ENCODE measurements around the gene DEXI.

Gene DEXI

DNA sequence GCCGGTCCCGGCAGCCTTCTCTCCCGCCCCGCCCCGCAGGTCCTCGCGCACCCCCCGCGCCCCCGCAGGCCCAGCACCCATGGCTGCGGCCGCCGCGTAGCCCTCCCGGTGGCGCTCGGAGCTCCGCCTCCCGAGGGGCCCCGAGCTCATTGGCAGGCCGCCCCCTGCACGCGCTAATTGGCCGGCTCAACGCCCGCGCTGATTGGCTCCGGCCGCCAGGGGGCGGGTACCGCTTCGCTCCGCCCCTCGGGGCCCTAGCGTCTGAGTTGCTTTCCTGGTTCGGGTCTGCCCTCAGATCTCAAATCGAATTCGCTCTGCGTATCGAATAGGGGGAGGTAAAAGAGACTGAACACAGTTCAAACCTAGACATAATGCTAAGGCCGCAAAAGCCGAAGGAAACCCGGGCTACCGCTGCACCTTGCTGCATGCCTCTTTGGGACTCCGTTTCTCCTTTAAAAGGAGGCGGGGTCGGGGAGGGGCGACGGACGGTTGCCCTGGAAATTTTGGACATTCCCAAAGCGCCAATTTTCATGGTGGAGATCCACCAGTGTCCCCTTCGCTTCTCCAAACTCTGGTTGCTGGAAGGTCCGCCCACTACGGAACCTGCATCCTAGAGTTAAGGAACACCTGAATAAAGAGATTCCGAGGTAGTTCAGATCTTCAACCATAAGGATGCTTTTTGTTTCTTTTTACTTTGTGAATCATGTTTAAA is at the start of gene DEXI:
Gene DEXI (minus strand): TSS at position 117 of the 712 bp plus-strand sequence. CDS start 463 bp downstream, outside the sequence.
- peak; percentile 97 for DNase-seq

DNA sequence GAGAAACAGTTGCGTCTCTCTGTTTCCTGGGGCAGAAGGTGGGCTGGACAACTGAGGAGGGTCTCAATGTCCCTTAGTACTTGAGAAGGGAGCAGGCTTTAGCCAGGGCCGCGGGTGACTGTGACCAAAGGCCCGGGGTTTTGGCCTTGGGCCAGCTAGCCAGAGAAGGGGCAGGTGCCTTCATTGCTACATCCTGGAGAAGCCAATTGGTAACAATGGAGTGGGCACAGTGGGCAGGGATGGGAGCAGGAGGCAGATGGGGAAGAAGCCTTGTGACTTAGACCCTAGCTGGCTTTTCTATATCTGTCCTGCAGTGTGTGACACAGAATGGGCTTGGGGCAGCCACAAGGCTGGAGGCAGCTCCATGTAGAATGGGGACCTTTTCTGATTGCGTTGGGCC is 48.1 kb upstream of the DEXI start:
- peak; percentile 45 for DNase-seq

DNA sequence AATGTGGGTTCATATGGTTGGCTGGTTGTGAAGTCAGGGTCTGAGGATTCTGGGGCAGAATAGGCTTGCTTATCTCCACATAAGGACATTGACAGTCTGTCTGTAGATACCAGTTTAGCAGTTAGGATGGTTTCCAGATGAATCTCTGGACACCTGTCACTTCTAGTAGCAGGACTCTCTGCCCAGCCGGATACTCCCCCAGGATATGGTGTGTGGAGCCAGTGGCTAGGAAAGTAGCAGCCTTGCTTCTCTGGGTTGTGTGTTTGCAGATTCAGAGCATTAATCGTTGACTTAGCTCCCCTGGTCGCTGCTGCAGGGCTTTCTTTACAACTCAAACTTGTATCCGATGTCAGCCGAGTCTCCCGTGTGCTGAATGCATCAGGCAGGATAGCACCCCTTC is 47.3 kb upstream of the DEXI start:
- DNase-seq = no peak

DNA sequence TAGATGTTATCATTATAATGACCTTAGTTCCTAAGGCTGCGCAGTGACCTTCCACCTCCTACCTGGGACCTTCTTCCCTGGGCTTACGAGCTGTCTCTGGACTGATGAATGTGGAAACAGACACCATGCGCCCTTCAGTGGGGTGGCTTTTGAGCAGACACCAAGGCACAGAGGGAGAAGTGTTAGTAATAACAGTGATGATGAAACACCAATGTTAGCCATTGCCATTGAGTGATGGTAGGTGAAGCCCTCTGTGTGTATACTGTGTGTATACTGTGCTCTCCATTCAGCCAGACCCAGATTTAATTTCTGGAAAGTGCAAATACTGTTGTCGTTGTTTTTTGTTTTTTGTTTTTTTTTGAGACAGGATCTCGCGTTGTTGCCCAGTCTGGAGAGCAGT is 46.6 kb upstream of the DEXI start:
- no peak for DNase-seq

DNA sequence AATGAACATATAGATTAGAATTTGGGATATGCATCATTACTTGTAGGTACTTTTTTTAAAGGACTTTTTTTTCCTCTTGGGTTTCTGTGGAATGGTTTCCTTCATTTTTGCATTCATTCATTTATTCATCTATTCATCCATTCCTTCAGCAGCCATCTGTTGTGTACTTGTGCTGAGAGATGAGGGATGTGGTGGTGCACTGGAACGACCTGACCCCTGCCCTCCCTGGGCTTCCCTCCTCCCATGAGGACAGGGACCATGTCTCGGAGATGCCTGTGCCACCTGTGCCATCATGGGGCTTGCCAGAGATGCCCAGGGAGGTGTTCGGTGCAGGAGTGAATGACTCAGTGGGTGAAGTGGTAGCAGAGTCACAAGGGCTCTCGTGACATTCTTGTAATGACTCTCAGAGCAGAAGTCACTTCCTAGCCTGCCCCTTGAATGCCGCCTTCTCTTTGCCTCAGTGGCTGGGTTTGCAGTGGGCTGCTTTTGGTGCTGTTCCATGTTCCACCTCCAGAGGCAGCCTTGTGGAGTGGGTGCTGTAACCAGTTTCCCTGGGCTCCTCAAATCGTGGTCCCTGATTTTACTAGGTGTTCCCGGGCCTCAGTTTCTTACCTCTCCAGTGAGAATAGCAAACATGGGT is 46.0 kb upstream of the DEXI start:
- peak; percentile 28 for DNase-seq

GRCh38 chr16:10987361-10988163 is 45.3 kb upstream of the DEXI start:
- DNase-seq = no peak

GRCh38 chr16:10984509-10984908 is 42.2 kb upstream of the DEXI start:
- no peak for DNase-seq

DNA sequence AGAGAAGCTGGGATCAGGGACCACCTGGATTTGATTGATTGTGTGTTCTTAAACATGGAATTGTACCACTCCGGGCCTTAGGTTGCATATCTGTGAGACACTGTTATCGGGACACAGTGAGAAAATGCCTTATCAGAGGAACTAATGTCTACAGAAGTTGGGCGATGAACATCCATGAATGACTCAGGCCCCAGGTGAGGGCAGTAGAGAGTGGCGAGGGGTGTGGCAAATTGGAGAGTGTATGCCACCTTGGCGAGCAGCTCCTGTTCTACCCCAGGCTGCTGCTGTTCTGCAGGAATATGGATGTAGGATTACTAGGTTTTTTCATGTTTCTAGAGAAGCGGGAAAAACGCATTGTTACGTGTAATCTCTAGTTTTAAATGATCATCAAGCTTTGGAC is 40.9 kb upstream of the DEXI start:
- DNase-seq = peak; percentile 25

- DNase-seq = no peak
These were observed 40.3 kb upstream of the DEXI start for GRCh38 chr16:10982465-10983150.

GRCh38 chr16:10981697-10982216 is 39.5 kb upstream of the DEXI start:
- DNase-seq = peak; percentile 84

DNA sequence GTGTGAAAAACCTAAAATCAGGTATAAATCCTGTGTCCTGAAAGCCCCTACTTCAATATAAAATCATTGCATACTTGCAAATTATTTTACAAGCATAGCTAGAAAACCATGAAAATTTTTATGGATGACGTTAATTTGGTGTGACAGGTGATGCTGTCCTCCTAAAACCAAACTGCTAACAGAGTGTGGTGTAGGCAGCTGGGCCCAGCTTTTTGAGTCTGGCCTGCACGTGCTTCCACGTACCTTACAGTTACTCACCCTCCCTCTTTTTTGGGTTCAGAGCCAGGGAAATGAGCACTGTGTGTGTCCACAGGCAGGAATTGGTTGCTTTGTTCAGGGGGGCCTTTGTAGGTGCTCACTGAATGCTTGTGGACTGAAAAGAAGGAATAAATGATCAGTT is 38.5 kb upstream of the DEXI start:
- DNase-seq = no peak

- DNase-seq = no peak
These were observed 37.7 kb upstream of the DEXI start for GRCh38 chr16:10979717-10980601.

GRCh38 chr16:10978871-10979446 is 36.7 kb upstream of the DEXI start:
- no peak for DNase-seq

DNA sequence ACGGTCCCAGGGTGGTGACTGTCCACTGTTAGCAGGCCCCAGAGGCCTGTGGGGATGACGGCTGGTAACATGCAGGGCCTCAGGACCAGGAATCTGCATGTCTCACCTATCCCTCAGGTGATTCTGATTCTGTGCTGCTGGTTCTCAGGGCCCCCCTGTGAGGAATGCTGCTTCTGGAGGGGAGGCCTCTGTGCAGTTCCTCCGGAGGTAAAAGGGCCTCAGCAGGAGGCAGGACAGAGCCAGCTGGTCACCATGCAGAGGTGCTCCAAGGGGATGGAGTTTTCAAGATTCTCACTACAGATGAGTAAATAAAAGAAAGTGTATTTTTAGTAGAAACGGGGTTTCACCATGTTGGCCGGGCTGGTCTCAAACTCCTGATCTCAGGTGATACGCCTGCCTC is 35.9 kb upstream of the DEXI start:
- DNase-seq = no peak

DNA sequence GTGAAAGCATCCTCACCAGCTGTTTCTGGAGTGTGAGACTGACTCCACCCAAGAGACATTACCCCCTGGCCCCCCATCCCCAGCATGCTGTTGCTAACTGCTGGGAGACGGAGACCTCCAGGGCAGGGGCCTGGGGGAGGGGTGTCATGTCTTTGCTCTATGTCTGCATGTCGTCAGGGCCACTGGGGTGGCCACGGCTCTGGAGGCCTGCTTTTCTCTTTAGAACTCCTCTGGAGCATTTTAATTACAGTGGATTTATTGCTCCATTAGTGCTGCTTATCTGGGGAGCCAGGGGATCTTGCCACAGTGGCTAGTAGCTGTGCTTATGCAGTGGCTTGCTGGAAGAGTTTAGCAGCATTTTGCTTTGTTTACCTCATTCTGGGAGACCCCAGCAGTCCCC is 34.4 kb upstream of the DEXI start:
- DNase-seq = peak; percentile 53

- no peak for DNase-seq
These were observed 30.7 kb upstream of the DEXI start for GRCh38 chr16:10972819-10973464.

GRCh38 chr16:10972108-10972818 is 30.0 kb upstream of the DEXI start:
- DNase-seq = no peak

GRCh38 chr16:10971560-10971961 is 29.3 kb upstream of the DEXI start:
- DNase-seq = peak; percentile 85

DNA sequence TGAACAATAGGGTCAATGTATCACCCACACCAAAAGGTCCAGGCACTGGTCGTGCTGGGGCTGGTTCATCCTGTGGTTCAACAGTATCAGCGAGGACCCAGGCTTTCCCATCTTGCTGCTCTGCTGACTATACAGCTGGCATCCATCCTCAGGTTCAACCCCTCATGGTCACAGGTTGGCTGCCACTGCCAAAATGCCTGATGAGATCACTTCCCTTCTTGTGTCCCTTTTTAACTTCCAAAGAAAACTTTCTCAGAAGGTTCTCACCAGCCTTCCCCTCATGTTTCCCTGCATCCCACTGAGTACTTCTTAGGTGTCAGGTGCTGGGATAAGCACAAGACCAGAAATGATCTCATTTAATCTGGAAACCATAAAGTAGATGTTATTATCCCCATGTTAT is 27.8 kb upstream of the DEXI start:
- no peak for DNase-seq

GRCh38 chr16:10969615-10970014 is 27.3 kb upstream of the DEXI start:
- DNase-seq = no peak
